ENCODE measurements around the gene FTH1. TPM values are rescaled to one million over a fixed set of nuclear protein-coding genes. Genes with fewer than 3 reads are reported as not detected.
"Not testable (repeated sequence)": the region's sequence is repeated elsewhere in the genome, so short reads cannot be mapped to it uniquely, and the experiment has no call there.

FTH1 gene
- total RNA-seq, 1 donor from 2014 or later, result 3,020 TPM

GRCh38 chr11:61954851-61955421, 12.5 kb downstream of the FTH1 start:
- peaks cover 3% of the 10 kb centered on the region for H3K36me3 Mint-ChIP-seq (ENCODE audit: unreplicated experiment)
- H3K27me3 Mint-ChIP-seq (ENCODE audit: unreplicated experiment), result no peaks in the 10 kb centered on the region
- TF ChIP-seq, protein P1, sequence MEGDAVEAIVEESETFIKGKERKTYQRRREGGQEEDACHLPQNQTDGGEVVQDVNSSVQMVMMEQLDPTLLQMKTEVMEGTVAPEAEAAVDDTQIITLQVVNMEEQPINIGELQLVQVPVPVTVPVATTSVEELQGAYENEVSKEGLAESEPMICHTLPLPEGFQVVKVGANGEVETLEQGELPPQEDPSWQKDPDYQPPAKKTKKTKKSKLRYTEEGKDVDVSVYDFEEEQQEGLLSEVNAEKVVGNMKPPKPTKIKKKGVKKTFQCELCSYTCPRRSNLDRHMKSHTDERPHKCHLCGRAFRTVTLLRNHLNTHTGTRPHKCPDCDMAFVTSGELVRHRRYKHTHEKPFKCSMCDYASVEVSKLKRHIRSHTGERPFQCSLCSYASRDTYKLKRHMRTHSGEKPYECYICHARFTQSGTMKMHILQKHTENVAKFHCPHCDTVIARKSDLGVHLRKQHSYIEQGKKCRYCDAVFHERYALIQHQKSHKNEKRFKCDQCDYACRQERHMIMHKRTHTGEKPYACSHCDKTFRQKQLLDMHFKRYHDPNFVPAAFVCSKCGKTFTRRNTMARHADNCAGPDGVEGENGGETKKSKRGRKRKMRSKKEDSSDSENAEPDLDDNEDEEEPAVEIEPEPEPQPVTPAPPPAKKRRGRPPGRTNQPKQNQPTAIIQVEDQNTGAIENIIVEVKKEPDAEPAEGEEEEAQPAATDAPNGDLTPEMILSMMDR (IDR thresholded peaks at IDR 0.05), result peak; percentile 41
- H3K9me3 Mint-ChIP-seq (ENCODE audit: unreplicated experiment), result no peaks in the 10 kb centered on the region
- DNase-seq (ENCODE audit: extremely low spot score, unreplicated experiment), result peak; percentile 83
- no peak overlapping the region for H3K4me3 Mint-ChIP-seq (ENCODE audit: unreplicated experiment)
- peaks cover 14% of the 10 kb centered on the region for H3K4me1 Mint-ChIP-seq (ENCODE audit: unreplicated experiment)
- peak overlapping the region; percentile 59 for H3K27ac Mint-ChIP-seq (ENCODE audit: unreplicated experiment)

DNA sequence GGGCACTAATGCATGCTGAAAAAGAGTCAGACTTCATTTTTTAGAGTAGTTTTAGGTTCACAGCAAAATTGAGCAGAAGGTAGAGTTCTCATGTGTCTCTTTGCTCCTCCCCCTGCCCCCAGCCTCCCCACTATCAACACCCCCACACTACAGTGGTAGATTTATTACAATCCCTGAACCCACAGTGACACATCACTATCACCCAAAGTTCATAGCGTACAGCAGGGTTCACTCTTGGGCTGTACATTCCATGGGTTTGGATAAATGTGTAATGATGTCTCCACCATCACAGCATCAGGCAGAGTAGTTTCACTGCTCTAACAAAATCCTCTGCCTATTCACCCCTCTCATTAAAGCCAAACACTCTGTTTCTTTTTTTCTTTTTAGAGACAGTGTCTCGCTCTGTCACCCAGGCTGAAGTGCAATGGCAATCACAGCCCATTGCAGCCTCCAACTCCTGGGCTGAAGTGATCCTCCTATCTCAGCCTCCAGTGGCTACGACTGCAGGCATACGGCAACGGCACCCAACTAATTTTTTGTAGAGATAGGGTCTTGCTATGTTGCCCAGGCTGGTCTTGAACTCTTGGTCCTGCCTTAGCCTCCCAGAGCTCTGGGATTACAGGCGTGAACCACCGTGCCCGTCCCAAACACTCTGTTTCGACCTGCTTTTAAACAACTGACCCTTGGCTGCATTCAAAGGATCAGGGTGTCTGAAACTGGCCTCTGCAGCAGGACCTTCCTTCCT, 13.2 kb downstream of the FTH1 start:
- Mint-ChIP-seq H3K4me1 (ENCODE audit: unreplicated experiment) (peaks cover 21% of the 10 kb centered on the region), H3K27me3 (ENCODE audit: unreplicated experiment) (no peaks in the 10 kb centered on the region), H3K4me3 (ENCODE audit: unreplicated experiment) (no peak overlapping the region), H3K36me3 (ENCODE audit: unreplicated experiment) (peaks cover 3% of the 10 kb centered on the region), H3K9me3 (ENCODE audit: unreplicated experiment) (no peaks in the 10 kb centered on the region), H3K27ac (ENCODE audit: unreplicated experiment) (no peak overlapping the region)
- no peak for DNase-seq (ENCODE audit: extremely low spot score, unreplicated experiment)
- TF ChIP-seq, protein P1 (IDR thresholded peaks at IDR 0.05), result no peak

GRCh38 chr11:61953632-61954031, 13.8 kb downstream of the FTH1 start:
- not testable (repeated sequence) for H3K27ac Mint-ChIP-seq (ENCODE audit: unreplicated experiment); H3K4me3 Mint-ChIP-seq (ENCODE audit: unreplicated experiment); H3K9me3 Mint-ChIP-seq (ENCODE audit: unreplicated experiment); H3K36me3 Mint-ChIP-seq (ENCODE audit: unreplicated experiment); H3K27me3 Mint-ChIP-seq (ENCODE audit: unreplicated experiment)
- H3K4me1 Mint-ChIP-seq (ENCODE audit: unreplicated experiment), result peaks cover 25% of the 10 kb centered on the region
- peak; percentile 21 for DNase-seq (ENCODE audit: extremely low spot score, unreplicated experiment)

DNA sequence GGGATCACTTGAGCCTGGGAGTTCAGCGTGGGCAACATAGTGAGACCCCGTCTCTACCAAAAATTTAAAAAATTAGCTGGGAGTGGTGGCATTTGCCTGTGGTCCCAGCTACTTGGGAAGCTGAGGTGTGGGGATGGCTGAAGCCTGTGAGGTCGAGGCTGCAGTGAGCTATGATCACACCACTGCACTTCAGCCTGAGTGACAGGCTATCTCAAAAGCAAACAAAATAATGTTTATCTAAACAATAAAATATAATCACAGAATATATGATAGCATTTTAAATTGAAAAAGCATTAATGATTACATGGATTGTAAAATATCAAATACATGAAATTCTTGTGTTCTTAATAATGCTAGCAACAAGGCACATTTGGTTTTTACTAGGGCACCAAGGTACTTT, 14.6 kb downstream of the FTH1 start:
- DNase-seq (ENCODE audit: extremely low spot score, unreplicated experiment), result no peak
- no peaks in the 10 kb centered on the region for H3K9me3 Mint-ChIP-seq (ENCODE audit: unreplicated experiment)

GRCh38 chr11:61951484-61952135, 15.8 kb downstream of the FTH1 start:
- Mint-ChIP-seq H3K36me3 (ENCODE audit: unreplicated experiment) (no peaks in the 10 kb centered on the region), H3K27ac (ENCODE audit: unreplicated experiment) (peak overlapping the region; percentile 47), H3K27me3 (ENCODE audit: unreplicated experiment) (no peaks in the 10 kb centered on the region), H3K9me3 (ENCODE audit: unreplicated experiment) (no peaks in the 10 kb centered on the region), H3K4me1 (ENCODE audit: unreplicated experiment) (peaks cover 41% of the 10 kb centered on the region), H3K4me3 (ENCODE audit: unreplicated experiment) (no peak overlapping the region)
- TF ChIP-seq, protein P1 (IDR thresholded peaks at IDR 0.05), result no peak
- DNase-seq (ENCODE audit: extremely low spot score, unreplicated experiment), result peak; percentile 71

More for the DNA sequence above, 14.6 kb downstream of the FTH1 start:
- Mint-ChIP-seq H3K27ac (ENCODE audit: unreplicated experiment) (no peak overlapping the region), H3K36me3 (ENCODE audit: unreplicated experiment) (no peaks in the 10 kb centered on the region), H3K4me1 (ENCODE audit: unreplicated experiment) (peaks cover 30% of the 10 kb centered on the region), H3K4me3 (ENCODE audit: unreplicated experiment) (no peak overlapping the region), H3K27me3 (ENCODE audit: unreplicated experiment) (no peaks in the 10 kb centered on the region)
- TF ChIP-seq, protein P1 (IDR thresholded peaks at IDR 0.05), result no peak
